LNCaP clone FGC (cell line): Measurements from ENCODE around the gene NACA2.
A peak's percentile ranks its signal among the peaks of the same experiment; 100 is the strongest.

Experiments used
- DNase-seq: peaks from one replicate; pipeline ENCODE4 v3.0.0-alpha.2; 2011; ENCODE audit warnings: low read depth
- H3K4me3 ChIP-seq: 2 replicates; pipeline ENCODE4 v1.5.1; 2011; ENCODE audit warnings: mild to moderate bottlenecking, low read depth, low read length, control low read depth
- CTCF ChIP-seq: IDR thresholded peaks from 2 replicates; pipeline ENCODE4 v1.5.1; 2012; ENCODE audit warnings: mild to moderate bottlenecking; ENCODE audit not compliant: control insufficient read depth, insufficient read depth; ENCODE audit errors: extremely low read depth

Gene NACA2

GRCh38 chr17:61591018-61591417 is at the start of gene NACA2:
TSS of gene NACA2 (minus strand) at chr17:61591219. CDS start at chr17:61591180, 39 bp downstream.
- TF ChIP-seq CTCF, result no peak
- H3K4me3 ChIP-seq, result no peak within 1 kb of the TSS
- no peak for DNase-seq

GRCh38 chr17:61639818-61640217 is 48.8 kb upstream of the NACA2 start:
- TF ChIP-seq CTCF, result no peak
- no peak for DNase-seq
- H3K4me3 ChIP-seq, result no peak overlapping the region

- DNase-seq, result no peak
These were observed 47.1 kb upstream of the NACA2 start for GRCh38 chr17:61638087-61638486.

GRCh38 chr17:61635913-61636432 is 45.0 kb upstream of the NACA2 start:
- TF ChIP-seq CTCF, result peak; percentile 83
- DNase-seq, result peak; percentile 31
- no peak overlapping the region for H3K4me3 ChIP-seq

More at GRCh38 chr17:61638087-61638486, 47.1 kb upstream of the NACA2 start:
- no peak overlapping the region for H3K4me3 ChIP-seq
- TF ChIP-seq CTCF, result no peak

GRCh38 chr17:61634942-61635538 is 44.0 kb upstream of the NACA2 start:
- DNase-seq, result no peak
- TF ChIP-seq CTCF, result no peak
- H3K4me3 ChIP-seq, result no peak overlapping the region

GRCh38 chr17:61634011-61634539 is 43.1 kb upstream of the NACA2 start:
- no peak for TF ChIP-seq CTCF

GRCh38 chr17:61632826-61633225 is 41.8 kb upstream of the NACA2 start:
- no peak for TF ChIP-seq CTCF
- no peak overlapping the region for H3K4me3 ChIP-seq
- DNase-seq, result no peak

More at GRCh38 chr17:61634011-61634539, 43.1 kb upstream of the NACA2 start:
- DNase-seq, result no peak
- no peak overlapping the region for H3K4me3 ChIP-seq
